ENCODE results near the gene ARRB1. TPM values are rescaled to one million over a fixed set of nuclear protein-coding genes. Genes with fewer than 3 reads are reported as not detected.

Gene ARRB1
- total RNA-seq, 2 donors from 2014 or later, result 41.7 to 128 TPM

- Mint-ChIP-seq H3K4me1 (peaks cover 2% of the 10 kb centered on the region), H3K4me3 (no peak overlapping the region), H3K36me3 (ENCODE audit: low read depth) (peaks cover 62% of the 10 kb centered on the region), H3K27ac (peak overlapping the region; percentile 77), H3K9me3 (no peaks in the 10 kb centered on the region), H3K27me3 (ENCODE audit: insufficient read depth) (no peaks in the 10 kb centered on the region)
- no peaks in the 10 kb centered on the region for H3K27me3 ChIP-seq (ENCODE audit: control insufficient read depth, insufficient read depth, low read length, poor library complexity, severe bottlenecking)
- H3K4me3 ChIP-seq (ENCODE audit: low read length), result no peak overlapping the region
- peaks cover 68% of the 10 kb centered on the region for H3K36me3 ChIP-seq (ENCODE audit: control insufficient read depth, insufficient read depth, low read length)
- TF ChIP-seq CTCF (conservative IDR thresholded peaks at IDR 0.05), result no peak
- no peak overlapping the region for H3K9ac ChIP-seq (ENCODE audit: extremely low read depth, low read length, poor library complexity, severe bottlenecking)
- H3K9me3 ChIP-seq (ENCODE audit: control insufficient read depth, low read length), result no peaks in the 10 kb centered on the region
- 92 to 100% methylated on average over 3 to 6 of the region's 6 CpGs for WGBS, 2 experiments (ENCODE audit: insufficient coverage in 1 of 2, insufficient read length in 1 of 2)
- peak; percentile 41 for DNase-seq
- H3K4me1 ChIP-seq (ENCODE audit: control insufficient read depth, insufficient read depth, low read length), result no peaks in the 10 kb centered on the region
- no peak overlapping the region for H3K27ac ChIP-seq (ENCODE audit: low read depth, low read length)
Observed at GRCh38 chr11:75271730-75272129, 79.7 kb downstream of the ARRB1 start.

DNA sequence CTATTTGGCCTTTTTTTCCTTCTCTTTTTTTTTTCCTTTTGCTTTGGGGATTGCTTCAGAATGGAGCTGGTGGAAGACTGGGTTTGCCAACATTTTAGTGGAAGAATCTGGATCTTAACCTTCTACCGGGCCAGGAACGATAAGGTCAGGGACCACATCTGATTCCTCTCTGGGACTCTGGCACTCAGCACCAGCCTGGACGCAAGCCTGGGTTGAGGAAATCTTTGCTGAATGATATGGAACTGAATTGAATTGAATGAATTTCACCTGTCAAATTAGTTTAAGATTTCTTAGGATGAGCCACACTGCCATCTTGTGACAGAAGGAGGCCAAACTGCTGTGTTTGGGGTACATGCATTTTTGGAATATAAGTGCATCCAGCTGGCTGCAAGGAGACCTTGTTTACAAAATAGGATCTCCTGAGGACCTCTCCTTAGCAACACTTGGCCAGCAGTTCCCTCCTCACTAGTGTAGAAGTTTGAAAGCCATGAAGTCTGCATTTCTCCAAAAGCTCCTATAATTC, 80.5 kb downstream of the ARRB1 start:
- Histone ChIP-seq H3K4me3 (ENCODE audit: low read length) (no peak overlapping the region), H3K9ac (ENCODE audit: extremely low read depth, low read length, poor library complexity, severe bottlenecking) (no peak overlapping the region), H3K9me3 (ENCODE audit: control insufficient read depth, low read length) (no peaks in the 10 kb centered on the region), H3K27ac (ENCODE audit: low read depth, low read length) (no peak overlapping the region), H3K4me1 (ENCODE audit: control insufficient read depth, insufficient read depth, low read length) (no peaks in the 10 kb centered on the region), H3K27me3 (ENCODE audit: control insufficient read depth, insufficient read depth, low read length, poor library complexity, severe bottlenecking) (no peaks in the 10 kb centered on the region), H3K36me3 (ENCODE audit: control insufficient read depth, insufficient read depth, low read length) (peaks cover 68% of the 10 kb centered on the region)
- H3K27ac Mint-ChIP-seq, result peak overlapping the region; percentile 77
- peak; percentile 58 for TF ChIP-seq CTCF (conservative IDR thresholded peaks at IDR 0.05)
- WGBS, 2 experiments (ENCODE audit: insufficient coverage in 1 of 2, insufficient read length in 1 of 2), result 89 to 100% methylated on average over 2 to 3 of the region's 3 CpGs
- peaks cover 63% of the 10 kb centered on the region for H3K36me3 Mint-ChIP-seq (ENCODE audit: low read depth)
- DNase-seq, result peak; percentile 41
- H3K27me3 Mint-ChIP-seq (ENCODE audit: insufficient read depth), result no peaks in the 10 kb centered on the region
- H3K9me3 Mint-ChIP-seq, result no peaks in the 10 kb centered on the region
- peaks cover 2% of the 10 kb centered on the region for H3K4me1 Mint-ChIP-seq
- H3K4me3 Mint-ChIP-seq, result no peak overlapping the region

- Histone ChIP-seq H3K4me3 (ENCODE audit: low read length) (no peak overlapping the region), H3K9me3 (ENCODE audit: control insufficient read depth, low read length) (no peaks in the 10 kb centered on the region), H3K36me3 (ENCODE audit: control insufficient read depth, insufficient read depth, low read length) (peaks cover 65% of the 10 kb centered on the region), H3K27me3 (ENCODE audit: control insufficient read depth, insufficient read depth, low read length, poor library complexity, severe bottlenecking) (no peaks in the 10 kb centered on the region), H3K27ac (ENCODE audit: low read depth, low read length) (no peak overlapping the region), H3K9ac (ENCODE audit: extremely low read depth, low read length, poor library complexity, severe bottlenecking) (no peak overlapping the region), H3K4me1 (ENCODE audit: control insufficient read depth, insufficient read depth, low read length) (no peaks in the 10 kb centered on the region)
- TF ChIP-seq CTCF (conservative IDR thresholded peaks at IDR 0.05), result no peak
- Mint-ChIP-seq H3K4me1 (peaks cover 2% of the 10 kb centered on the region), H3K27ac (no peak overlapping the region), H3K27me3 (ENCODE audit: insufficient read depth) (no peaks in the 10 kb centered on the region), H3K9me3 (no peaks in the 10 kb centered on the region), H3K36me3 (ENCODE audit: low read depth) (peaks cover 62% of the 10 kb centered on the region), H3K4me3 (no peak overlapping the region)
- WGBS, 2 experiments (ENCODE audit: insufficient coverage in 1 of 2, insufficient read length in 1 of 2), result 95 to 98% methylated on average over 6 to 9 of the region's 9 CpGs
- DNase-seq, result peak; percentile 37
Observed at GRCh38 chr11:75269896-75270295, 81.6 kb downstream of the ARRB1 start.

Data from endodermal cell (in vitro differentiated cells).